NCI-H2029 treated with DMSO at 0.1 percent for 48 hours (cell line): ENCODE data around the gene ARHGDIG.
"Not testable (repeated sequence)": the region's sequence is repeated elsewhere in the genome, so short reads cannot be mapped to it uniquely, and the experiment has no call there.

Experiments used
- DNase-seq: peaks from one replicate; lab custom pipeline; 2025; lab: John Stamatoyannopoulos, UW

The ARHGDIG gene

GRCh38 chr16:263944-264343 is 16.4 kb upstream of the ARHGDIG start:
- DNase-seq = no peak

GRCh38 chr16:264440-264951 is 15.9 kb upstream of the ARHGDIG start:
- DNase-seq = no peak

GRCh38 chr16:265002-265529 is 15.3 kb upstream of the ARHGDIG start:
- no peak for DNase-seq

GRCh38 chr16:265711-266110 is 14.7 kb upstream of the ARHGDIG start:
- DNase-seq = no peak

GRCh38 chr16:266258-267164 is 13.9 kb upstream of the ARHGDIG start:
- no peak for DNase-seq

GRCh38 chr16:267562-267961 is 12.8 kb upstream of the ARHGDIG start:
- not testable (repeated sequence) for DNase-seq

- no peak for DNase-seq
Observed at GRCh38 chr16:268141-269053, 12.0 kb upstream of the ARHGDIG start.

GRCh38 chr16:269061-269796 is 11.2 kb upstream of the ARHGDIG start:
- no peak for DNase-seq

- DNase-seq = no peak
Observed at GRCh38 chr16:270381-271255, 9.8 kb upstream of the ARHGDIG start.

- no peak for DNase-seq
Observed at GRCh38 chr16:272633-273546, 7.5 kb upstream of the ARHGDIG start.

GRCh38 chr16:273547-274421 is 6.6 kb upstream of the ARHGDIG start:
- no peak for DNase-seq

- DNase-seq = no peak
Observed at GRCh38 chr16:275041-275641, 5.2 kb upstream of the ARHGDIG start.

GRCh38 chr16:275786-276232 is 4.6 kb upstream of the ARHGDIG start, which contains the start of gene RGS11:
Gene RGS11 (minus strand): TSS chr16:275944. CDS start chr16:275911, 33 bp downstream.
- DNase-seq = no peak

- no peak for DNase-seq
Observed at GRCh38 chr16:276426-277077, 3.8 kb upstream of the ARHGDIG start.

- peak; percentile 53 for DNase-seq
Observed at GRCh38 chr16:278863-279366, 1.5 kb upstream of the ARHGDIG start.

- no peak for DNase-seq
Observed at GRCh38 chr16:279531-279930, 860 bp upstream of the ARHGDIG start.

GRCh38 chr16:280005-280460 is 358 bp upstream of the ARHGDIG start:
- no peak for DNase-seq
